WERI-Rb-1 (cell line): ENCODE data around the gene SRGN.

ENCODE experiments used
- DNase-seq: peaks from one replicate; pipeline ENCODE4 v3.0.0-alpha.2; 2020
- H3K27ac ChIP-seq: fragments of 250-450 bp; sonication (Bioruptor Pico); 2 replicates; pipeline ENCODE4 v1.5.1; 2020; ENCODE audit warnings: mild to moderate bottlenecking, moderate library complexity
- H3K27me3 ChIP-seq: fragments of 250-450 bp; sonication (Bioruptor Pico); 2 replicates; pipeline ENCODE4 v1.5.1; 2021; ENCODE audit warnings: mild to moderate bottlenecking, low read depth, moderate library complexity; ENCODE audit not compliant: insufficient read depth, severe bottlenecking
- H3K36me3 ChIP-seq: fragments of 250-450 bp; sonication (Bioruptor Pico); 2 replicates; pipeline ENCODE4 v1.5.1; 2020; ENCODE audit warnings: mild to moderate bottlenecking, moderate library complexity
- H3K4me3 ChIP-seq: 2 replicates; pipeline ENCODE4 v1.5.1; 2011; ENCODE audit warnings: low read depth, mild to moderate bottlenecking, control low read depth, low read length
- H3K9me3 ChIP-seq: fragments of 250-450 bp; sonication (Bioruptor Pico); 2 replicates; pipeline ENCODE4 v1.5.1; 2021; ENCODE audit warnings: mild to moderate bottlenecking, moderate library complexity; ENCODE audit not compliant: severe bottlenecking
- CTCF ChIP-seq: IDR thresholded peaks from 2 replicates; pipeline ENCODE4 v1.5.1; 2011; ENCODE audit warnings: low read depth, mild to moderate bottlenecking, control low read depth, inconsistent platforms, low read length

Gene SRGN

GRCh38 chr10:69064762-69065328, 23.1 kb upstream of the SRGN start:
- H3K36me3 ChIP-seq: no peaks in the 10 kb centered on the region
- TF ChIP-seq CTCF: peak; percentile 16; the same call in 1 of the 2 replicates
- H3K9me3 ChIP-seq: no peaks in the 10 kb centered on the region
- H3K27ac ChIP-seq: no peak overlapping the region
- DNase-seq: no peak
- H3K4me3 ChIP-seq: no peak overlapping the region
- no peaks in the 10 kb centered on the region for H3K27me3 ChIP-seq

GRCh38 chr10:69065406-69066361, 22.2 kb upstream of the SRGN start:
- Histone ChIP-seq H3K36me3 (no peaks in the 10 kb centered on the region), H3K4me3 (no peak overlapping the region), H3K9me3 (no peaks in the 10 kb centered on the region), H3K27ac (no peak overlapping the region), H3K27me3 (no peaks in the 10 kb centered on the region)
- TF ChIP-seq CTCF: no peak
- no peak for DNase-seq

- H3K27me3 ChIP-seq: no peaks in the 10 kb centered on the region
- no peak for TF ChIP-seq CTCF
- H3K27ac ChIP-seq: no peak overlapping the region
- H3K9me3 ChIP-seq: no peaks in the 10 kb centered on the region
- no peak for DNase-seq
- H3K36me3 ChIP-seq: no peaks in the 10 kb centered on the region
- no peak overlapping the region for H3K4me3 ChIP-seq
Measured at GRCh38 chr10:69067189-69067588, 20.7 kb upstream of the SRGN start.

GRCh38 chr10:69068549-69068948, 19.4 kb upstream of the SRGN start:
- H3K27me3 ChIP-seq: no peaks in the 10 kb centered on the region
- TF ChIP-seq CTCF: no peak
- no peaks in the 10 kb centered on the region for H3K9me3 ChIP-seq
- no peak overlapping the region for H3K27ac ChIP-seq
- no peaks in the 10 kb centered on the region for H3K36me3 ChIP-seq
- no peak for DNase-seq
- H3K4me3 ChIP-seq: no peak overlapping the region

- H3K9me3 ChIP-seq: no peaks in the 10 kb centered on the region
- H3K4me3 ChIP-seq: no peak overlapping the region
- no peaks in the 10 kb centered on the region for H3K27me3 ChIP-seq
- no peak overlapping the region for H3K27ac ChIP-seq
- DNase-seq: no peak
- no peaks in the 10 kb centered on the region for H3K36me3 ChIP-seq
- no peak for TF ChIP-seq CTCF
Measured at GRCh38 chr10:69069090-69070042, 18.5 kb upstream of the SRGN start.
